ENCODE data around the gene IL9. TPM values are rescaled to one million over a fixed set of nuclear protein-coding genes. Genes with fewer than 3 reads are reported as not detected.

Gene IL9
- total and polyA plus RNA-seq, 2 of the 13 experiments (the other 11 are each of a cell fraction or from before 2014, with no cell fraction given) = not detected

DNA sequence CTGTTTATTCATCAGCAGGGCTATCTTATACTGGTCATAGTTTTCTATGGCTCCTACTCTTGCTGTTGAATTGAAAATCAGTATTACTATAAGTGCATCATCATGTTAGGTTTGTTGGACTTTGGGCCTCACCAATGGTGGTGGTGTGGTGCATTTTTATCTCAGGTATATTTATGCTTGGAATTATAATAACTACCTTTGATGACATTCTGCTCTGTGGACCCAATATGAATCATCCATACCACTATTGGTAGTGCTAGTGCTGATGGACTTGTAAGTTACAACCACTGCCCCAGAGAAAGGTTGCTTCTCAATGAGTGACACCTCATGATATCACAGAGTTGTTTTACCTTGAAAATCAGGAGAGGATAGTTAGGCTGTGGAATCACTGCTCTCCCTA is 28.0 kb downstream of the IL9 start (continued):
- TF ChIP-seq, protein P1, sequence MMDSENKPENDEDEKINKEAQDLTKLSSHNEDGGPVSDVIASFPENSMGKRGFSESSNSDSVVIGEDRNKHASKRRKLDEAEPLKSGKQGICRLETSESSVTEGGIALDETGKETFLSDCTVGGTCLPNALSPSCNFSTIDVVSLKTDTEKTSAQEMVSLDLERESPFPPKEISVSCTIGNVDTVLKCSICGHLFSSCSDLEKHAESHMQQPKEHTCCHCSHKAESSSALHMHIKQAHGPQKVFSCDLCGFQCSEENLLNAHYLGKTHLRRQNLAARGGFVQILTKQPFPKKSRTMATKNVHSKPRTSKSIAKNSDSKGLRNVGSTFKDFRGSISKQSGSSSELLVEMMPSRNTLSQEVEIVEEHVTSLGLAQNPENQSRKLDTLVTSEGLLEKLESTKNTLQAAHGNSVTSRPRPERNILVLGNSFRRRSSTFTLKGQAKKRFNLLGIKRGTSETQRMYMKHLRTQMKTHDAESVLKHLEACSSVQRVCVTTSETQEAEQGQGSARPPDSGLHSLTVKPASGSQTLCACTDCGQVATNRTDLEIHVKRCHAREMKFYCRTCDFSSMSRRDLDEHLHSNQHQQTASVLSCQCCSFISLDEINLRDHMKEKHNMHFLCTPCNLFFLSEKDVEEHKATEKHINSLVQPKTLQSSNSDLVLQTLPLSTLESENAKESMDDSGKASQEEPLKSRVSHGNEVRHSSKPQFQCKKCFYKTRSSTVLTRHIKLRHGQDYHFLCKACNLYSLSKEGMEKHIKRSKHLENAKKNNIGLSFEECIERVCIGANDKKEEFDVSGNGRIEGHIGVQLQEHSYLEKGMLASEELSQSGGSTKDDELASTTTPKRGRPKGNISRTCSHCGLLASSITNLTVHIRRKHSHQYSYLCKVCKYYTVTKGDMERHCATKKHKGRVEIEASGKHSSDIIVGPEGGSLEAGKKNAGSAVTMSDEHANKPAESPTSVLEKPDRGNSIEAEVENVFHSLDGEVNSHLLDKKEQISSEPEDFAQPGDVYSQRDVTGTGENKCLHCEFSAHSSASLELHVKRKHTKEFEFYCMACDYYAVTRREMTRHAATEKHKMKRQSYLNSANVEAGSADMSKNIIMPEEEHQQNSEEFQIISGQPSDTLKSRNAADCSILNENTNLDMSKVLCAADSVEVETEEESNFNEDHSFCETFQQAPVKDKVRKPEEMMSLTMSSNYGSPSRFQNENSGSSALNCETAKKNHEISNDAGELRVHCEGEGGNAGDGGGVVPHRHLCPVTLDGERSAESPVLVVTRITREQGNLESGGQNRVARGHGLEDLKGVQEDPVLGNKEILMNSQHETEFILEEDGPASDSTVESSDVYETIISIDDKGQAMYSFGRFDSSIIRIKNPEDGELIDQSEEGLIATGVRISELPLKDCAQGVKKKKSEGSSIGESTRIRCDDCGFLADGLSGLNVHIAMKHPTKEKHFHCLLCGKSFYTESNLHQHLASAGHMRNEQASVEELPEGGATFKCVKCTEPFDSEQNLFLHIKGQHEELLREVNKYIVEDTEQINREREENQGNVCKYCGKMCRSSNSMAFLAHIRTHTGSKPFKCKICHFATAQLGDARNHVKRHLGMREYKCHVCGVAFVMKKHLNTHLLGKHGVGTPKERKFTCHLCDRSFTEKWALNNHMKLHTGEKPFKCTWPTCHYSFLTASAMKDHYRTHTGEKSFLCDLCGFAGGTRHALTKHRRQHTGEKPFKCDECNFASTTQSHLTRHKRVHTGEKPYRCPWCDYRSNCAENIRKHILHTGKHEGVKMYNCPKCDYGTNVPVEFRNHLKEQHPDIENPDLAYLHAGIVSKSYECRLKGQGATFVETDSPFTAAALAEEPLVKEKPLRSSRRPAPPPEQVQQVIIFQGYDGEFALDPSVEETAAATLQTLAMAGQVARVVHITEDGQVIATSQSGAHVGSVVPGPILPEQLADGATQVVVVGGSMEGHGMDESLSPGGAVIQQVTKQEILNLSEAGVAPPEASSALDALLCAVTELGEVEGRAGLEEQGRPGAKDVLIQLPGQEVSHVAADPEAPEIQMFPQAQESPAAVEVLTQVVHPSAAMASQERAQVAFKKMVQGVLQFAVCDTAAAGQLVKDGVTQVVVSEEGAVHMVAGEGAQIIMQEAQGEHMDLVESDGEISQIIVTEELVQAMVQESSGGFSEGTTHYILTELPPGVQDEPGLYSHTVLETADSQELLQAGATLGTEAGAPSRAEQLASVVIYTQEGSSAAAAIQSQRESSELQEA (CRISPR knock-in tag; IDR thresholded peaks at IDR 0.05; ENCODE audit: not compliant biosample characterization) = no peak

- intact Hi-C loops (cut with micrococcal nuclease; ENCODE audit: unreplicated experiment) = no loop called here
- no peak overlapping the region for H2AFZ ChIP-seq (ENCODE audit: low read length)
- no peaks in the 10 kb centered on the region; a peak in 1 of 5 replicates for H3K27me3 ChIP-seq (ENCODE audit: control insufficient read depth in 1 of 2, insufficient read depth in 2 of 2, low read length in 2 of 2)
- no peak for ATAC-seq
- WGBS (ENCODE audit: low lambda C conversion rate) = 17% methylated on average over 2 of the region's 2 CpGs
- no peaks in the 10 kb centered on the region for H4K20me1 ChIP-seq (ENCODE audit: insufficient read depth, low read length)
- no peak overlapping the region for H3K4me3 ChIP-seq (replicated peaks in 1 of 3; ENCODE audit: insufficient read depth in 1 of 3, low read depth in 2 of 3, low read length in 3 of 3)
- no peak overlapping the region for H3K9ac ChIP-seq (ENCODE audit: insufficient read depth, low read depth, low read length)
- H3K27ac ChIP-seq (ENCODE audit: extremely low read length, insufficient read depth, low read length) = no peak overlapping the region
- TF ChIP-seq KMT2B (CRISPR knock-in tag; IDR thresholded peaks at IDR 0.05) (no peak), MLX (CRISPR knock-in tag; IDR thresholded peaks at IDR 0.05) (no peak), ZBTB38 (CRISPR knock-in tag; IDR thresholded peaks at IDR 0.05) (no peak), KDM5B (CRISPR knock-in tag; IDR thresholded peaks at IDR 0.05; ENCODE audit: borderline replicate concordance) (no peak), ZNF256 (CRISPR knock-in tag; conservative IDR thresholded peaks at IDR 0.05) (no peak), ZMYM4 (CRISPR knock-in tag; IDR thresholded peaks at IDR 0.05) (no peak), CEBPG (CRISPR knock-in tag; IDR thresholded peaks at IDR 0.05) (no peak)
- TF ChIP-seq, protein P2, sequence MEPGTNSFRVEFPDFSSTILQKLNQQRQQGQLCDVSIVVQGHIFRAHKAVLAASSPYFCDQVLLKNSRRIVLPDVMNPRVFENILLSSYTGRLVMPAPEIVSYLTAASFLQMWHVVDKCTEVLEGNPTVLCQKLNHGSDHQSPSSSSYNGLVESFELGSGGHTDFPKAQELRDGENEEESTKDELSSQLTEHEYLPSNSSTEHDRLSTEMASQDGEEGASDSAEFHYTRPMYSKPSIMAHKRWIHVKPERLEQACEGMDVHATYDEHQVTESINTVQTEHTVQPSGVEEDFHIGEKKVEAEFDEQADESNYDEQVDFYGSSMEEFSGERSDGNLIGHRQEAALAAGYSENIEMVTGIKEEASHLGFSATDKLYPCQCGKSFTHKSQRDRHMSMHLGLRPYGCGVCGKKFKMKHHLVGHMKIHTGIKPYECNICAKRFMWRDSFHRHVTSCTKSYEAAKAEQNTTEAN (CRISPR knock-in tag; conservative IDR thresholded peaks at IDR 0.05) = no peak
- TF ChIP-seq, protein P3, sequence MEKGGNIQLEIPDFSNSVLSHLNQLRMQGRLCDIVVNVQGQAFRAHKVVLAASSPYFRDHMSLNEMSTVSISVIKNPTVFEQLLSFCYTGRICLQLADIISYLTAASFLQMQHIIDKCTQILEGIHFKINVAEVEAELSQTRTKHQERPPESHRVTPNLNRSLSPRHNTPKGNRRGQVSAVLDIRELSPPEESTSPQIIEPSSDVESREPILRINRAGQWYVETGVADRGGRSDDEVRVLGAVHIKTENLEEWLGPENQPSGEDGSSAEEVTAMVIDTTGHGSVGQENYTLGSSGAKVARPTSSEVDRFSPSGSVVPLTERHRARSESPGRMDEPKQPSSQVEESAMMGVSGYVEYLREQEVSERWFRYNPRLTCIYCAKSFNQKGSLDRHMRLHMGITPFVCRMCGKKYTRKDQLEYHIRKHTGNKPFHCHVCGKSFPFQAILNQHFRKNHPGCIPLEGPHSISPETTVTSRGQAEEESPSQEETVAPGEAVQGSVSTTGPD (CRISPR knock-in tag; IDR thresholded peaks at IDR 0.05) = no peak
- DNase-seq (ENCODE audit: low spot score) = no peak
- H3K79me2 ChIP-seq (ENCODE audit: insufficient read depth, low read length) = no peaks in the 10 kb centered on the region
- H3K36me3 ChIP-seq (replicated peaks in 1 of 2; ENCODE audit: control insufficient read depth in 1 of 2, insufficient read depth in 2 of 2, low read length in 2 of 2) = no peaks in the 10 kb centered on the region
- BruUV-seq (replicated peaks) = no TSS peak
- in situ Hi-C loops (cut with HindIII; ENCODE audit: extremely low pct_ligation_motif_present, low pct_unique_long_range_greater_than_20kb) = loop anchor here (25.0 kb wide), 1 partner anchor 546 kb away; no protein-coding TSS in a partner anchor
- peaks cover 42% of the 10 kb centered on the region for H3K4me1 ChIP-seq (ENCODE audit: insufficient read depth, low read length)
- H3K4me2 ChIP-seq (ENCODE audit: low read depth, low read length) = no peak overlapping the region
- no peaks in the 10 kb centered on the region for H3K9me3 ChIP-seq (ENCODE audit: low read length)
- ChIA-PET POLR2A (no interaction called here), CTCF (ENCODE audit: low intra/inter-chr PET ratio, low total read pairs) (no interaction called here)
- no peak for FAIRE-seq
Measured at GRCh38 chr5:135866016-135866415, 29.6 kb downstream of the IL9 start.
